AG04449 (cell line): ENCODE data around the gene ATG12.

ENCODE experiments used
- CTCF ChIA-PET: fragments of 350-600 bp; formaldehyde crosslinking; extraction: SDS; loops from one replicate; lab custom pipeline; 2021; ENCODE audit warnings: antibody characterized with exemption; lab: Yijun Ruan, JAX
- POLR2A ChIA-PET: fragments of 400-600, 350-600 bp; formaldehyde crosslinking; extraction: SDS; loops from one replicate; lab custom pipeline; 2020; ENCODE audit warnings: antibody characterized with exemption, inconsistent platforms; lab: Yijun Ruan, JAX
- DNase-seq: peaks from one replicate; pipeline ENCODE4 v3.0.0-alpha.2; 2010; ENCODE audit warnings: low read depth, low spot score
- H3K4me3 ChIP-seq: 2 replicates; pipeline ENCODE4 v1.5.1; 2011; ENCODE audit warnings: low read depth, mild to moderate bottlenecking, control low read depth, low read length
- CTCF ChIP-seq: IDR thresholded peaks from one replicate; pipeline ENCODE4 v1.5.1; 2011; ENCODE audit warnings: mild to moderate bottlenecking, moderate library complexity, low read length, control low read depth, inconsistent platforms; ENCODE audit not compliant: insufficient read depth; ENCODE audit errors: missing control alignments

Gene ATG12

GRCh38 chr5:115873392-115873791, 32.0 kb upstream of the ATG12 start:
- POLR2A ChIA-PET, result no interaction called here
- no peak for TF ChIP-seq CTCF
- H3K4me3 ChIP-seq, result no peak overlapping the region
- CTCF ChIA-PET, result interaction anchor here (1.1 to 1.7 kb wide), 3 partner anchors 10 to 195 kb away, joined by 4 read pairs; no protein-coding TSS in a partner anchor
- no peak for DNase-seq

GRCh38 chr5:115872447-115872846, 31.1 kb upstream of the ATG12 start:
- DNase-seq, result no peak
- no peak for TF ChIP-seq CTCF
- POLR2A ChIA-PET, result no interaction called here
- CTCF ChIA-PET, result interaction anchor here (1.1 to 1.2 kb wide), 2 partner anchors 9 to 15 kb away, joined by 3 read pairs; no protein-coding TSS in a partner anchor
- H3K4me3 ChIP-seq, result no peak overlapping the region

- no peak overlapping the region for H3K4me3 ChIP-seq
- DNase-seq, result no peak
- POLR2A ChIA-PET, result no interaction called here
- CTCF ChIA-PET, result no interaction called here
- TF ChIP-seq CTCF, result no peak
These were observed 28.0 kb upstream of the ATG12 start for GRCh38 chr5:115869256-115869795.

- no peak for DNase-seq
- ChIA-PET POLR2A (interaction anchor here (0.6 kb wide), 1 partner anchor 14 kb away, joined by 4 read pairs; no protein-coding TSS in a partner anchor), CTCF (interaction anchor here (1.4 kb wide), 1 partner anchor 10 kb away, joined by 3 read pairs; no protein-coding TSS in a partner anchor)
- TF ChIP-seq CTCF, result no peak
- no peak overlapping the region for H3K4me3 ChIP-seq
These were observed 18.0 kb upstream of the ATG12 start for GRCh38 chr5:115859378-115859777.

- H3K4me3 ChIP-seq, result no peak overlapping the region
- TF ChIP-seq CTCF, result no peak
- ChIA-PET POLR2A (no interaction called here), CTCF (interaction anchor here (1.4 kb wide), 1 partner anchor 9 kb away, joined by 3 read pairs; no protein-coding TSS in a partner anchor)
- no peak for DNase-seq
These were observed 17.0 kb upstream of the ATG12 start for GRCh38 chr5:115858396-115858795.

GRCh38 chr5:115857626-115858349, 16.4 kb upstream of the ATG12 start:
- TF ChIP-seq CTCF, result no peak
- ChIA-PET POLR2A (no interaction called here), CTCF (no interaction called here)
- DNase-seq, result no peak
- H3K4me3 ChIP-seq, result no peak overlapping the region
